ENCODE data around the gene AGAP3.

The AGAP3 gene

DNA sequence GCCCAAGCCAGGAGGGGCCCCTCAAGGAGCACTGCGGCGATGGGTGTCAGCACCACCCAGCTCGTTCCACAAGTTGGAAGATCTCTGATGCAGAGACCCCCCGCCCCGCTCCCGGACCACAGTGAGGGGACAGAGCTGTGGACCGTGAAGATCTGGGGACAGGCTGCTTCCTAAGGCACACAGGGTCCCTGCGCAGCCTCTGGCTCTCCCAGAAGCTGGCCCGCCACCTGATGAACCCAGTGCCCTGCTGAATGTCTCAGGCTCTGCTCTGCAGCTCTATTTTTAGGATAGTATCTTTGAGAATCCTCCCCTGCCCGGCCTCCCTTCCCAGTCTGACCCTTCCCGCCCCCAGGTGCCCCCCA lies 51.5 kb downstream of the AGAP3 start:
- Histone ChIP-seq H3K9me3 (ENCODE audit: insufficient read depth, low read length) (no peaks in the 10 kb centered on the region), H3K36me3 (ENCODE audit: insufficient read depth, insufficient read length, low read length) (peaks cover 81% of the 10 kb centered on the region), H3K9ac (ENCODE audit: insufficient read length, low read depth) (no peak overlapping the region), H3K27me3 (ENCODE audit: insufficient read depth, insufficient read length) (no peaks in the 10 kb centered on the region), H3K4me3 (ENCODE audit: insufficient read length, low read depth) (no peak overlapping the region), H3K4me1 (ENCODE audit: insufficient read depth, insufficient read length) (peaks cover 38% of the 10 kb centered on the region)
- TF ChIP-seq ZNF274 (IDR thresholded peaks at IDR 0.05; ENCODE audit: low read depth, low read length) (no peak), YY1 (IDR thresholded peaks at IDR 0.05; ENCODE audit: insufficient read depth, insufficient read length) (no peak), SUZ12 (IDR thresholded peaks at IDR 0.05; ENCODE audit: extremely low read depth, insufficient read depth, insufficient read length) (no peak)
- DNase-seq (ENCODE audit: low read depth, low spot score) = no peak

DNA sequence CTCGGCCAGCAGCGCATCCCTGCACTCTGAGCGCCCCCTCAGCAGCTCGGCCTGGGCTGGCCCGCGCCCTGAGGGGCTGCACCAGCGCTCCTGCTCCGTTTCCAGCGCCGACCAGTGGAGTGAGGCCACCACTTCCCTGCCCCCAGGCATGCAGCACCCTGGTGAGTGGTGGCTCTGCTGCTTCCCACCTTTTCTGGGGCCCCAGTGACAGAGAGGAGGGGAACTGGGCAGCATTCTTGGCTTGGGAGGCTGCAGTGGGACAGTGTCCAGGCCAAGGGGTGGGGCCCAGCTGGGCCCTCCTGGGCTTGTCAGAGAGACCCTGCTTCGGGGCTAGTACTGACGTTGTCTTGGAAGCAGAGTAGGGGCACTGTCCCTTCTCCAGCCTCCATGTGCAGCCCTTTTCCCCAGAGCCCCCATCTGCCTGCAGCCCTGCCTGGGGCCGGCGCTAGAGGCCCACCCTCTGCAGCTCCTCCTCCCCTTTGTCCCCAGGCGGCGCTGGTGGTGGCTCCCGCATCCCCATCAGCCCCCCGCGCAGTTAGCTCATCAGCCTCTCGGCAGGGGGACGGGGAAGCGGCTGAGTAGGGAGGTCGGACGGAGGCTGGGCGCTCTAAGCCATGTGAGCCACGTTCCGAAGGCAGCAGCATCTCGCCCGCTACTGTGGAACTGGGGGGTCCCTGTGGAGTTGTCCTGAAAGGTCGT lies 52.0 kb downstream of the AGAP3 start:
- Histone ChIP-seq H3K4me3 (ENCODE audit: insufficient read length, low read depth) (no peak overlapping the region), H3K36me3 (ENCODE audit: insufficient read depth, insufficient read length, low read length) (peaks cover 82% of the 10 kb centered on the region), H3K9me3 (ENCODE audit: insufficient read depth, low read length) (no peaks in the 10 kb centered on the region), H3K9ac (ENCODE audit: insufficient read length, low read depth) (no peak overlapping the region), H3K27me3 (ENCODE audit: insufficient read depth, insufficient read length) (no peaks in the 10 kb centered on the region), H3K4me1 (ENCODE audit: insufficient read depth, insufficient read length) (peaks cover 39% of the 10 kb centered on the region)
- TF ChIP-seq SUZ12 (IDR thresholded peaks at IDR 0.05; ENCODE audit: extremely low read depth, insufficient read depth, insufficient read length) = no peak
- no peak for TF ChIP-seq YY1 (IDR thresholded peaks at IDR 0.05; ENCODE audit: insufficient read depth, insufficient read length)
- no peak for TF ChIP-seq ZNF274 (IDR thresholded peaks at IDR 0.05; ENCODE audit: low read depth, low read length)
- no peak for DNase-seq (ENCODE audit: low read depth, low spot score)

DNA sequence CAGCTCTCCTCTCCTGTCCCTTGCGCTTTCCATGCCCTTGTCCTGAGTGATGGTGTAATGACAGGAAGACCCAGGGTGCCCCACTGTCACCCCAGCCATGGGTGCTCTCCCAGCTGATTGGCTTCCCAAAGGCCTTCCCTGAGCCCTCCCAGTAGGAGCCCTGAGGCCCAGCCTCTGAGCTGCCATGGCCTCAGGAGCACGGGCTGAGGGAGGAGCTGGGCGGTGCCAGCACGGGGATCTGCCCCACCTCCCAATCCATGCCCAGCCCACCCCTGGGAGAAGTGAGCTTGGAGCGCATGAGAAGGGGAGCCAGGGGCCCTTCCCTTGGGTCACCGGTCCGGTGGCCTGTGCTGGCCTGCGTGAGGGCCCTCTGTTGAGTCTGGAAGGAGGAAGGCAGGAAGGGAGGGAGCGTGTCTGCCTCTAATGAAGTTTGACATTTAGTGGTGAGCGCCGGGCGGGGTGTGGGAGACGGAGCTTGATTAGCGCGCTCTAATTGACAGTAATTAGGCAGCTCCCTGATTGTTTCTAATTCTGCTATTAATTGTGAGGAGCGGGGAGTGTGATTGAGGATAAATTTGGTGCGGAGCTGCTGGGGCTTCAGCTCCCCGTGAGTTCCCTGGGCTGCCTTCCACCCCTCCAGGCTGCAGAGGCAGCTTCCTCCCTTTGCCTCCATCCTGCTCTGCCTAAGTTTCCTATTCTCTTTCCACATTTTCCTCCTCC lies 53.0 kb downstream of the AGAP3 start:
- Histone ChIP-seq H3K4me3 (ENCODE audit: insufficient read length, low read depth) (no peak overlapping the region), H3K9me3 (ENCODE audit: insufficient read depth, low read length) (no peaks in the 10 kb centered on the region), H3K4me1 (ENCODE audit: insufficient read depth, insufficient read length) (peaks cover 43% of the 10 kb centered on the region), H3K27me3 (ENCODE audit: insufficient read depth, insufficient read length) (no peaks in the 10 kb centered on the region), H3K36me3 (ENCODE audit: insufficient read depth, insufficient read length, low read length) (peaks cover 83% of the 10 kb centered on the region), H3K9ac (ENCODE audit: insufficient read length, low read depth) (peak overlapping the region; percentile 10)
- TF ChIP-seq SUZ12 (IDR thresholded peaks at IDR 0.05; ENCODE audit: extremely low read depth, insufficient read depth, insufficient read length) (no peak), YY1 (IDR thresholded peaks at IDR 0.05; ENCODE audit: insufficient read depth, insufficient read length) (no peak), ZNF274 (IDR thresholded peaks at IDR 0.05; ENCODE audit: low read depth, low read length) (no peak)
- no peak for DNase-seq (ENCODE audit: low read depth, low spot score)

DNA sequence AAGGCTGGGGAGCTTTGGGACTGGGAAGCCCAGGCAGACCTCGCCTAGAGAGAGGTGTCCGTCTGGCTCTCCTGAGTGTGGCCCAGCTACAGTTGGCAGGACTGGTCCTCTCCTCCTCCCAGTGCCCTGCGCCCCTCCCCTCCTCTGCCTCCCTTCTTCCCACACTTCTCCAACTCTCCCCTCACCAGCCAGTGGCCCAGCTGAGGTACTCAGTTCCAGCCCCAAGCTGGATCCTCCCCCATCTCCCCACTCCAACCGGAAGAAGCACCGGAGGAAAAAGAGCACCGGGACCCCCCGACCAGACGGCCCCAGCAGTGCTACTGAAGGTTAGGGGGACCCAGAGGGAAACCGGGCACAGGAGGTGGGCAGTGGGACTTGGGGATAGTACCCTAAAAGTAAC lies 53.5 kb downstream of the AGAP3 start:
- H3K9me3 ChIP-seq (ENCODE audit: insufficient read depth, low read length) = no peaks in the 10 kb centered on the region
- H3K36me3 ChIP-seq (ENCODE audit: insufficient read depth, insufficient read length, low read length) = peaks cover 80% of the 10 kb centered on the region
- no peak overlapping the region for H3K4me3 ChIP-seq (ENCODE audit: insufficient read length, low read depth)
- no peak for DNase-seq (ENCODE audit: low read depth, low spot score)
- no peaks in the 10 kb centered on the region for H3K27me3 ChIP-seq (ENCODE audit: insufficient read depth, insufficient read length)
- peak overlapping the region; percentile 10 for H3K9ac ChIP-seq (ENCODE audit: insufficient read length, low read depth)
- TF ChIP-seq SUZ12 (IDR thresholded peaks at IDR 0.05; ENCODE audit: extremely low read depth, insufficient read depth, insufficient read length) (no peak), YY1 (IDR thresholded peaks at IDR 0.05; ENCODE audit: insufficient read depth, insufficient read length) (no peak), ZNF274 (IDR thresholded peaks at IDR 0.05; ENCODE audit: low read depth, low read length) (no peak)
- peaks cover 43% of the 10 kb centered on the region for H3K4me1 ChIP-seq (ENCODE audit: insufficient read depth, insufficient read length)

DNA sequence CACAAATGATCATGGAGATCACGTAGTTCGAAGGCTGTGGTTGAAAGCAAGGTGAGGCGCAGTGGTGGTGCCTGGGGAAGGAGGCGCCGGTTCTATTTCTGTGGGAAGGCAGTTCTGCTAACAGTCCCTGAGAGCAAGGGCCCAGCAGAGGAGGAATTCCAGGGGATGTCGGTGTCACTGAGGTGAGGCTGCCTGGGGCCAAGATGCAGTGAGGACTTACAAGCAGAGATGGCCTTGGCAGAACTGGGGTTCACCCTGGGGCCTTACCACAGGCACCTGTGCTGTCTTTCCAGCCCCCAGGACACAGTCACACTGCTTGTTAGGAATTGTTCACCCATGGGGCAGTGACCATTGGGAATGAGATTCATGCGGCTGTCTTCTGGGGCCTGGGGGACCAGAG lies 54.6 kb downstream of the AGAP3 start:
- H3K36me3 ChIP-seq (ENCODE audit: insufficient read depth, insufficient read length, low read length) = peaks cover 76% of the 10 kb centered on the region
- DNase-seq (ENCODE audit: low read depth, low spot score) = no peak
- no peaks in the 10 kb centered on the region for H3K27me3 ChIP-seq (ENCODE audit: insufficient read depth, insufficient read length)
- H3K4me3 ChIP-seq (ENCODE audit: insufficient read length, low read depth) = no peak overlapping the region
- H3K9me3 ChIP-seq (ENCODE audit: insufficient read depth, low read length) = no peaks in the 10 kb centered on the region
- TF ChIP-seq ZNF274 (IDR thresholded peaks at IDR 0.05; ENCODE audit: low read depth, low read length) = no peak
- no peak for TF ChIP-seq YY1 (IDR thresholded peaks at IDR 0.05; ENCODE audit: insufficient read depth, insufficient read length)
- TF ChIP-seq SUZ12 (IDR thresholded peaks at IDR 0.05; ENCODE audit: extremely low read depth, insufficient read depth, insufficient read length) = no peak
- peaks cover 43% of the 10 kb centered on the region for H3K4me1 ChIP-seq (ENCODE audit: insufficient read depth, insufficient read length)
- H3K9ac ChIP-seq (ENCODE audit: insufficient read length, low read depth) = no peak overlapping the region

DNA sequence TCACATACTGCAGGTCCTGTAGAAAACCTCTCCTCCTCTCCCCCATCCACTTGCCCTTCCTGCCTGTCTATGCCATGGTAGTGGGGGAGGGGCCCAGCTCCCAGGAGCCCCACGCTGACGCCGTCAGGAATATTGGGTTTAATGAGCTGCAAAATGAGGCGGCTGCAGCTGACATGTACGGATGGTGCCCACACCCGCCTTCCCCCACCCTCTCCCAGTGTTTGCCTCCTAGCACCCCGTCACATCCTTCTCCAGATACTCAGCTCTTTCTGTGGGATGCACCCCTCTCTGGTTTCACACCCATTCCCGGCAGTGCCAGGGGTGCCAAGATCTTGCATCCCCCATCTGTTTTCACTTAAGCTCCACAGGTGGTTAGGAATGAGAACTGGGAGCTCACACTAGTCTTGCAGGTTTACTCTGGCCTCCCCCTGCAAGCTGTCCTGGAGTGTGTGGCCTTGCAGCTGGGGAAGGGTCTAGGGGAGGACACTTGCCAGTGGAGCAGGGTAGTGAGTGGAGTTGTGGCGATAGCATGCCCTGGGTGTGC lies 55.1 kb downstream of the AGAP3 start:
- H3K27me3 ChIP-seq (ENCODE audit: insufficient read depth, insufficient read length) = no peaks in the 10 kb centered on the region
- H3K4me1 ChIP-seq (ENCODE audit: insufficient read depth, insufficient read length) = peaks cover 43% of the 10 kb centered on the region
- H3K9me3 ChIP-seq (ENCODE audit: insufficient read depth, low read length) = no peaks in the 10 kb centered on the region
- H3K4me3 ChIP-seq (ENCODE audit: insufficient read length, low read depth) = no peak overlapping the region
- H3K36me3 ChIP-seq (ENCODE audit: insufficient read depth, insufficient read length, low read length) = peaks cover 70% of the 10 kb centered on the region
- DNase-seq (ENCODE audit: low read depth, low spot score) = no peak
- TF ChIP-seq YY1 (IDR thresholded peaks at IDR 0.05; ENCODE audit: insufficient read depth, insufficient read length) (no peak), ZNF274 (IDR thresholded peaks at IDR 0.05; ENCODE audit: low read depth, low read length) (no peak), SUZ12 (IDR thresholded peaks at IDR 0.05; ENCODE audit: extremely low read depth, insufficient read depth, insufficient read length) (no peak)
- H3K9ac ChIP-seq (ENCODE audit: insufficient read length, low read depth) = no peak overlapping the region
